ENCODE results near the gene NPTN.
"Not testable (repeated sequence)": the region's sequence is repeated elsewhere in the genome, so short reads cannot be mapped to it uniquely, and the experiment has no call there.

NPTN gene

DNA sequence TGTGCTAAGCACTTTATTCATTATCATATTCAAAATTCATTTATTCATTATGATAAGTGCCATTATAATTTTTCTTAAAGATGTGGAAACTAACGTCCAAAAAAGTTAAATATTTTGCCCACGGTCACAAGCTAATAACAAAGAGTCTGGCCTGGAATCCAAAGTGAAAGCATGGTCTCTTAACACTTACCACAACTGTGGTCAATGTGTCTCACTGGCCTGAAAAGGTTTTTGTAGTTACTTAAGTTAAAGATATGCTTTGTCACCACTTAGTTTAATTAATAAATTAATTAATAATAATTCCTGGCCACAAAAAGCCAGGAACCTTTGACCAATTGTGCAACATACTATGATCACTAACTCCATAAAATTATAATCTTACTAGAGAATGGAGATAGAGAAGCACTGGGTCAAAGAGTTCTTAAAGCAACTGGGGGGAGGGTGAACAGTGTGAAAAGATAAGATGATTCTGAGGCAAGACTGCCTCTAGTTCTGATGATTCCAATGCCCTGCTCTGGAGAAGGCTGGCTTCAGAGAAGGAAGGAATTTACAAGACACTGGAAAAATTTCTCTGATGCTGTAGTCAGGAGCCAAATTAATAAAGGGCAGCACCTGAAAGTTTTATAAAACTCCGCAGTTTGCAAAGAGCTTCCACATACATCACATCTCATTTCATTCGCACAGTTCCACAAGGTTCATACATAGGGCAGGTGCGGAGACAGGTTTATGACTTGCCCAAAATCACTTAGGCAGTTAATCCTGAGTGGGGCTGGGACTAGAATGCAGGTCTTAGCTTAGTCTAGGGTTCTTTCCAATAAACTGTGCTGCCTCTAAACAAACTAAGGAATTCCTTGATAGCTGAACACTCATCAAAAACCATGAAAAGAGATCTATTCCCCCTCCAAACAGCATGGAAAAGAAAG, 32.5 kb downstream of the NPTN start:
- DNase-seq: no peak

DNA sequence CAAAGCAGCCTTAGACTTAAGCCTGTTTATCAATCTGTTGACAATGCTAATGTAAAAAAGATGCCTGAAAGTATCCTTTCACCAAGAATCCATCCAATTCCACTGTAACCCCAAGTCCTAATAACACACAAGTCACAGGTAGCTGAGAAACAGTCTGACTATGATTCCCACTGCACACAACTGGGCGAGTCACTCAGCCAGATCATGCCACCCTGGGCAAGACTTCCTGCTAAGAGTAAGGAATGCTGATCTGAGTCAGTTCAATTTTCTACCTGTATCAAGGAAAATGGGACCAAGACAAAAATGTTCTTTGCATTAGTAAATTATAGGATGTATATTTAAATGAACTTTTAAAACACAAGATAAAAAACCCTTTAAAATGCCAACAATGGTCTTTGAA, 33.3 kb downstream of the NPTN start:
- DNase-seq: no peak

GRCh38 chr15:73598530-73599160, 34.5 kb downstream of the NPTN start:
- no peak for DNase-seq

GRCh38 chr15:73597036-73597638, 36.1 kb downstream of the NPTN start:
- no peak for DNase-seq

DNA sequence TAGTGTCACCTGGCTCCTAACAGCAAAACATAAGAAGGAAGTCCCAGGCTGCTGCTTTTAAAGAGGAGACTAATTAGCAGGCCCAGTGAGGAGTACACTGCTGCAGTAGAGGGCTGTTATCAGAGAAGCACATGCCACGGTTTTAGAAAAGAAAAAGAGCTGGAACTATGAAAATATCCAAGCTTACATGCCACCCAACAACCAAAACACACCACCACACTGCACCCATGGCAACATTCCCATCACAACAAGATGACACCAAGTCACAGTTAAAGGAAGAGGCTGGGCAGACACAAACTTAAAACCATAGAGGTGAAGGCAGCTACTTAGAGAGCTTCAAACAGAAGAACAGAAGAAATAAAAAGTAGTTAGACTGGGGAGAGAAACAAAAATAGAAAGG, 37.0 kb downstream of the NPTN start:
- no peak for DNase-seq

- no peak for DNase-seq
Observed at GRCh38 chr15:73594109-73594508, 39.1 kb downstream of the NPTN start.

GRCh38 chr15:73593304-73594074, 39.7 kb downstream of the NPTN start:
- no peak for DNase-seq

DNA sequence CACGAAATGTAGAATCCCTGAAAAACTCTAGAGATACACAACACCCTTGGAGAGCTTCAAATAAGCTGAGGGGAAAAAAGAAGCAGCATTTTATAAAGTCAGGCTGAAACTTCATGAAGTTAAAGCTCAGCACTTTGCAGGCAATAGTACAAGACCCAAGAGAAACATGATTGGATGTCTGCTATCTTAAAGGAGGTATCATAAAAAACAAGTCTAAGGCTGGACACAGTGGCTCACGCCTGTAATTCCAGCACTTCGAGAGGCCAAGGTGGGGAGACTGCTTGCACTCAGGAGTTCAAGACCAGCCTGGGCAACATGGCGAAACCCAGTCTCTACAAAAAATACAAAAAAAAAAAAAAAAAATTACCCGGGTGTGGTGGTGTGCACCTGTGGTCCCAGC, 42.9 kb downstream of the NPTN start:
- DNase-seq: no peak

GRCh38 chr15:73589766-73590165, 43.4 kb downstream of the NPTN start:
- no peak for DNase-seq

- DNase-seq: no peak
Observed at GRCh38 chr15:73585871-73586654, 47.1 kb downstream of the NPTN start.

DNA sequence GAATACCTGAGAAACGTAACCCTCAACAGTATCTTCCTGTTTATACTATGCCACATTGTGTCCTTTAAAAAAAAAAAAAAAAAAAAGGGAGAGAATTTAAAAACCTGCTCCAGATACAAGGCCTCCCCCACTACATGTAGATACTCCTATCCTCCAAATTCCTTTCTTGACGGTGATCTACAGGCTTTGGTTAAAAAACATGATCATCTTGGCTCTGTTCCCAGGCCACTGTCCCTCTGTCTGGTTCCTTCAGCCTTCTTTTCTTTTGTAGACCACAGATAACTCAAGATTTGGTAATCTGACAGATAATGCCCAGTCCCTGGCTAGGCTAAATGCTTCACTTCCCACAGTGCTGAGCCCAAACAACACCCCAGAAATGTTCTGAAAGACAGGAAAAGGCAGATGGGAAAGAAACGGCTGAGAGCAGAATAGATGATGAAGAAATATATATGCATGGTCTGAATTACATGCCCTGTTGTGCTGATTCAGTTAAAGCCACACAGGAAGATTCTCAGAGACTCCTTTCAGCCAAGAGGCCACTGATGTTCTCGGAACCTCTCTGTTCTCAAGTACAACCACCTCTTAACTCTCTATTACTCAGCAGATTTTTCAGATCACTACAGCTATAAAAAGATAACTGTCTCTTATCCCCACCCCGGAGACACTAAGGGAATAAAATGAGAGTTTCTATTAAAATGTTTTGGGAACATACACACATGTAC, 48.3 kb downstream of the NPTN start:
- DNase-seq: no peak

DNA sequence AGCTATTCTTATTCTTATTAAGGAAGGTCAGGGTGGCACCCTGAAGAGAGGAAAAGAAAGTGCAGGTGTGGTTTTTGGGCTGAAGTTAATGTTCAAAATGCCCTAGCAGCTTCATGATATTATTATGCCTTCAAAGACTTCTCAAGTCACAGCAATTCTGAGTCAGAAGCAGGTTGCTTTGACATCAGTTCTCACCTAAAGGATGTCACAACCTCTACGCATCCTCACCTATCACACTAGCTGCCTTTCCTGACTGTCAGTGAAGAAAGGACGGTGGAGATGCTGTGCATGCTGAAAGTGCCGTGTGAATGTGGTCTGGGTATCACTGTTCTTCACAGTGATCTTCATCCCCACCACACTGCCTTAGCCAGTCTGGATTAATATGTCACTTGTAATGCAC, 49.6 kb downstream of the NPTN start:
- DNase-seq: no peak

DNA sequence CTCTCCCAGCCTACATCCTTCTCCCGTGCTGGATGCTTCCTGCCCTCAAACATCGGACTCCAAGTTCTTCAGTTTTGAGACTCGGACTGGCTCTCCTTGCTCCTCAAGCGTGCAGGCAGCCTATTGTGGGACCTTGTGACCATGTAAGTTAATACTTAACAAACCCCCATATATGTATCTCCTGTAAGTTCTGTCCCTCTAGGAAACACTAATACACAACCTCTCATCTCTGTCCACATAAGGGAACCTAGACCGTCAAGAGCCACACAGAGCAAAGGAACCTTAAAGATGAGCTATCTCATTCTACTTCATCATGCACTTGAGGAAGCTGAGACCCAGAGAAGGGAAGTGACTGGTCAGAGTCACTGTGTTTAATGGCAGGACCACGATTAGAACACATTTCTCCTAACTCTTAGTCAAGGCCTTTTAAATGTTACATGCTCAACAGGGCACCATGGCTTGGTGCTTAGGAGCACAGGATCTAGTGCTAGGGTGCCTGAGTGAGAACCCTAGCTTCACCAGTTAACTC, 50.3 kb downstream of the NPTN start:
- no peak for DNase-seq

DNA sequence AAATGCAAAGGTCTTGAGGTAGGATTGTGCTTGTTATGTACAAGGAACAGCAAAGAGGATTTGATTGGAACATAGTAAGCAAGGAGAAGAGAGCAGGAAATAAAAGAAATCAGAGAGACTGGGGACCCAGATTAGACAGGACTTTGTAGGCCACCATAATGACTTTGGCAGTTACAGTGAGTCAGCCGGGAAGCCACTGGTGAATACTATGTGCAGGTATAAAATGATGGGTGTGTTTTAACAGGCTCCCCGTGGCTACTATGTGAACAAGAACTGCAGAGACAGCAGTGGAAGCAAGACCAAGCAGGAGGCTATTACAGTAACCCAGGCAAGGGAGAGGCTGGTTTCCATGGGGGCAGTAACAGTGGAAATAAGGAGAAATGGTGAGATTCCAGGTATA, 55.2 kb downstream of the NPTN start:
- DNase-seq: no peak

GRCh38 chr15:73577593-73577992, 55.6 kb downstream of the NPTN start:
- not testable (repeated sequence) for DNase-seq

GRCh38 chr15:73575636-73576247, 57.4 kb downstream of the NPTN start:
- no peak for DNase-seq

DNA sequence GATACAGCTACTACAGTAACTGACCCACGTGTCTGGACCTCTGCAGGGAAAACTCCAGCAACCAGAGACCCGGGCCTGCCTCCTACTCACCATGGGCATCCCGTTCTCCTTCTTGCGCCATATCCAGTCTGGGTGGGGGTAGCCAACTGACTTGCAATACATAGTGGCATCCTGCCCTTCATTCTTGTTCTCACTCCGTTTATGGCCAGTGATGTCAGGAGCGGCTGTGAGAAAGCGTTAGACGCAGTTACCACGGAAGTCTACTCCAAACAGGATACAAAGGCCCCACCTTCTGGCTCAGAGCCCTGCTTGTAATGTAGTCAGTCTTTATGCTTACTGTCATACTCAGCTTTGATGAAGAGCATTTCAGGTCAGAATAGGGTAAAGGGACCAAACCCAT, 59.6 kb downstream of the NPTN start:
- DNase-seq: no peak

DNA sequence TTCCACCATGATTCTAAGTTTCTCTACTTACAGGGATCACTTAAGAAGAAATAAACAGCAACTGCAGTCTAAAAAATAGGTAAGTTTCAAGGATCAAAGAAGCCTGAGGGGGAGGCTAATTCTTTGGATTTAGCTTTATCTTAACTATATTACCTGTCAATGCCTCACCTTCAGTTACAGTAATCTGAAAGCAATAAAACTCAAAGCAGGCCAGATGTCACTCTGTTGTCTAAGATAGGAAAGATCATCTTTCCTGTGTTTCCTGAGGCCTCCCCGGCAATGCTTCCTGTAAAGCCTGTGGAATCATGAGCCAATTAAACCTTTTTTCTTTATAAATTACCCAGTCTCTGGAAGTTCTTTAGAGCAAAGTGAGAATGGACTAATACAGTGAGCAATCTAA, 60.2 kb downstream of the NPTN start:
- no peak for DNase-seq

DNA sequence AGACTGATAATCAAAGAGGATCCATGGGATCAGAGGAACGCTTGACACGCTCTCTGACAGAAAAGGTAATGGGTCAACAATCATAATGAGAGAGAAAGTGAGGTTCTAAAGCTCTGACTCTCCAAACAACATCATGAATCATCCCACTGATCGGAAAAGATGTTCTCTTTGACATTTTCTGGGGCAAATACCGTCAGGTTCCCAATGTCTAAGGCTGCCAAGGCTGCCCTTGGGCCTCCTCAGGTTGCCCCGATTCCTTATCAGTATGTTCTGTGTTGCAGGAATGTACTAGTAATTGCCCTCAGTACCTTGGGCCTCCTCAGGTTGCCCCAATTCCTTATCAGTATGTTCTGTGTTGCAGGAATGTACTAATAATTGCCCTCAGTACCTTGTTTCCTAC, 60.9 kb downstream of the NPTN start:
- no peak for DNase-seq

- DNase-seq: no peak
Observed at GRCh38 chr15:73571346-73571745, 61.8 kb downstream of the NPTN start.
